ENCODE measurements around the gene PPP6R2. TPM values are rescaled to one million over a fixed set of nuclear protein-coding genes. Genes with fewer than 3 reads are reported as not detected.

PPP6R2 gene
- total RNA-seq, 2 donors from 2014 or later, result 58.7 to 81.2 TPM

DNA sequence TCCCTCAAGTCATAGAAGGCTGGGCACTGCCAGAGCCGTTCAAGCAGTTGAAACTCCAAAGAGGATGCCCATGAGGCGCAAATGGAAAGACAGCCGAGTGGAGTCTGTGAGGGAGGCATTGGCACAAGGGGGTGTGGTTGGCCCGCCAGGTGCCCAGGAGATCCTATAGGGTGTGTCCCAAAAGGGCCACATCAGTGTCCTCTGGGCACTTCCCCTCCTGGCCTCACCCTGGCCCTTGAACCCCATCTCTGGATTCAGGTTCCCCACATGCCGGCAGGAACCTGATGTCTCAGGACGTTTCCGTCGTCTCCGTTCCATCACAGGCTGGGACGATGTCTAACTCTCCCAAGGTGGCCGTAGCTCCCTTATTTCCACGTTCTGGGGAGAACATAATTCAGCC lies 77.5 kb downstream of the PPP6R2 start:
- DNase-seq, result no peak
- no peaks in the 10 kb centered on the region for H3K27me3 Mint-ChIP-seq (ENCODE audit: insufficient read depth)
- no peak overlapping the region for H3K9ac ChIP-seq (ENCODE audit: extremely low read depth, low read length, poor library complexity, severe bottlenecking)
- no peak overlapping the region for H3K4me3 ChIP-seq (ENCODE audit: low read length)
- WGBS, 2 experiments (ENCODE audit: insufficient coverage in 1 of 2, insufficient read length in 1 of 2), result 95 to 96% methylated on average over 10 to 12 of the region's 12 CpGs
- H3K36me3 ChIP-seq (ENCODE audit: control insufficient read depth, insufficient read depth, low read length), result peaks cover 82% of the 10 kb centered on the region
- no peak overlapping the region for H3K4me3 Mint-ChIP-seq
- no peaks in the 10 kb centered on the region for H3K9me3 ChIP-seq (ENCODE audit: control insufficient read depth, low read length)
- H3K4me1 Mint-ChIP-seq, result no peaks in the 10 kb centered on the region
- H3K27ac ChIP-seq (ENCODE audit: low read depth, low read length), result no peak overlapping the region
- no peaks in the 10 kb centered on the region for H3K27me3 ChIP-seq (ENCODE audit: control insufficient read depth, insufficient read depth, low read length, poor library complexity, severe bottlenecking)
- peaks cover 5% of the 10 kb centered on the region for H3K4me1 ChIP-seq (ENCODE audit: control insufficient read depth, insufficient read depth, low read length)
- H3K36me3 Mint-ChIP-seq (ENCODE audit: low read depth), result peaks cover 56% of the 10 kb centered on the region
- TF ChIP-seq, protein P1, sequence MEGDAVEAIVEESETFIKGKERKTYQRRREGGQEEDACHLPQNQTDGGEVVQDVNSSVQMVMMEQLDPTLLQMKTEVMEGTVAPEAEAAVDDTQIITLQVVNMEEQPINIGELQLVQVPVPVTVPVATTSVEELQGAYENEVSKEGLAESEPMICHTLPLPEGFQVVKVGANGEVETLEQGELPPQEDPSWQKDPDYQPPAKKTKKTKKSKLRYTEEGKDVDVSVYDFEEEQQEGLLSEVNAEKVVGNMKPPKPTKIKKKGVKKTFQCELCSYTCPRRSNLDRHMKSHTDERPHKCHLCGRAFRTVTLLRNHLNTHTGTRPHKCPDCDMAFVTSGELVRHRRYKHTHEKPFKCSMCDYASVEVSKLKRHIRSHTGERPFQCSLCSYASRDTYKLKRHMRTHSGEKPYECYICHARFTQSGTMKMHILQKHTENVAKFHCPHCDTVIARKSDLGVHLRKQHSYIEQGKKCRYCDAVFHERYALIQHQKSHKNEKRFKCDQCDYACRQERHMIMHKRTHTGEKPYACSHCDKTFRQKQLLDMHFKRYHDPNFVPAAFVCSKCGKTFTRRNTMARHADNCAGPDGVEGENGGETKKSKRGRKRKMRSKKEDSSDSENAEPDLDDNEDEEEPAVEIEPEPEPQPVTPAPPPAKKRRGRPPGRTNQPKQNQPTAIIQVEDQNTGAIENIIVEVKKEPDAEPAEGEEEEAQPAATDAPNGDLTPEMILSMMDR (conservative IDR thresholded peaks at IDR 0.05), result no peak
- H3K9me3 Mint-ChIP-seq, result no peaks in the 10 kb centered on the region
- H3K27ac Mint-ChIP-seq, result no peak overlapping the region

DNA sequence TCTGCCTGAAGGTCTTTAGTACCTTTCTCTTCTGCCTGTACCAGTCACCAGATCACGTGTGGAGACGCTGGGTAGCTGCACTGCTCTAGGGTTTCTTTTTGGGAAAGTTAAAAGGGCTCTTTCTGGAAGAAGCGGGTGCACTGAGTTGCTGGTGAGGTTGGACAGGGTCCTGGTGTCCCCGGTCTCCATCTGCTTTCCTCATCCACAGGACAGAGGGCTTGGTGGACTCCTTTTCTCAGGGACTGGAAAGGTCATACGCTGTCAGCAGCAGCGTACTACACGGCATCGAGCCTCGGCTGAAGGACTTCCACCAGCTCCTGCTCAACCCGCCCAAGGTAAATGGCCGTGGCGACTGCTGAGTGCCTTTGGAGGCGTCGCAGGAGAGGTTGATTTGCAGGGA lies 78.9 kb downstream of the PPP6R2 start:
- DNase-seq, result no peak
- Mint-ChIP-seq H3K27me3 (ENCODE audit: insufficient read depth) (no peaks in the 10 kb centered on the region), H3K27ac (no peak overlapping the region), H3K4me3 (no peak overlapping the region), H3K4me1 (no peaks in the 10 kb centered on the region), H3K36me3 (ENCODE audit: low read depth) (peaks cover 55% of the 10 kb centered on the region), H3K9me3 (no peaks in the 10 kb centered on the region)
- no peaks in the 10 kb centered on the region for H3K27me3 ChIP-seq (ENCODE audit: control insufficient read depth, insufficient read depth, low read length, poor library complexity, severe bottlenecking)
- H3K4me1 ChIP-seq (ENCODE audit: control insufficient read depth, insufficient read depth, low read length), result peaks cover 5% of the 10 kb centered on the region
- H3K9me3 ChIP-seq (ENCODE audit: control insufficient read depth, low read length), result no peaks in the 10 kb centered on the region
- peaks cover 80% of the 10 kb centered on the region for H3K36me3 ChIP-seq (ENCODE audit: control insufficient read depth, insufficient read depth, low read length)
- TF ChIP-seq, protein P1 (conservative IDR thresholded peaks at IDR 0.05), result no peak
- no peak overlapping the region for H3K4me3 ChIP-seq (ENCODE audit: low read length)
- no peak overlapping the region for H3K27ac ChIP-seq (ENCODE audit: low read depth, low read length)
- H3K9ac ChIP-seq (ENCODE audit: extremely low read depth, low read length, poor library complexity, severe bottlenecking), result no peak overlapping the region
- WGBS, 2 experiments (ENCODE audit: insufficient coverage in 1 of 2, insufficient read length in 1 of 2), result 96% methylated on average over 12 to 14 of the region's 14 CpGs

DNA sequence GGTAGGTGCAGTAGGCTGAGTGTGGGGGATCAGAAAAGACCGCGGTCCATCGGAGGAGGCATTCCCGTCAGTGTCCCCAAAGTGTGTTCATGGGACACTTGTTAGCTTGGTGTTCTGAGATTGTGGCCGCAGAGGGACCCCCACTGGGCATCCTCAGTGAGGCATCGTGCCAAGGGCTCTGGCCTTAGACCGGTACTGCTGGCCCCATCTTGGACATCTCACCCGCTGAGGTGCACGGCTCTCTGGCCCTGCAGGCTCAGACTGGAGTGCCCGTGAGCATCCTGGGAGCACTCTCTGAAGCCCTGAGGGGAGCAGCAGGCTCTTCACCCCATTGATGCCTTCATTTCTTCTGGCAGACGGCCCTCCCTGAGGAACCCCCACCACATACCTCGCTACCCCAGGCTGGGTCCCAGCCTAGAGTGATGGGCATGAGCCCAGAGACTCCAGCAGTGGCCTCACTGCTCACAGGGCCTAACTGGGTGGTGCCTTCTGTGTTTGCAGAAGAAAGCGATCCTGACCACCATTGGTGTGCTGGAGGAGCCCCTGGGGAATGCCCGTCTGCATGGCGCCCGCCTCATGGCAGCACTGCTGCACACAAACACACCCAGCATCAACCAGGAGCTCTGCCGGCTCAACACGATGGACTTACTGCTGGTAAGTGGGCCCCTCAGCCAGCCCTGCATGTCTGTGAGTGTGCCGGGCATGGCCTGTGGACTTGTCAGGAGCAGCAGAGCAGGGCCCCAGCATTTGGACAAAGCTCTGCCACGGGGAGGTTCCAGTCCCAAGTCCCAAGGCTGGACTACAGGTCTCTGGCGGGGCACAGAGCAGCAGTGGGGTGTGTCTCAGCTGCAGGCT lies 80.1 kb downstream of the PPP6R2 start:
- H3K36me3 Mint-ChIP-seq (ENCODE audit: low read depth), result peaks cover 61% of the 10 kb centered on the region
- H3K9me3 ChIP-seq (ENCODE audit: control insufficient read depth, low read length), result no peaks in the 10 kb centered on the region
- no peaks in the 10 kb centered on the region for H3K9me3 Mint-ChIP-seq
- no peak overlapping the region for H3K9ac ChIP-seq (ENCODE audit: extremely low read depth, low read length, poor library complexity, severe bottlenecking)
- peaks cover 78% of the 10 kb centered on the region for H3K36me3 ChIP-seq (ENCODE audit: control insufficient read depth, insufficient read depth, low read length)
- TF ChIP-seq, protein P1 (conservative IDR thresholded peaks at IDR 0.05), result no peak
- H3K4me3 ChIP-seq (ENCODE audit: low read length), result no peak overlapping the region
- peaks cover 5% of the 10 kb centered on the region for H3K4me1 ChIP-seq (ENCODE audit: control insufficient read depth, insufficient read depth, low read length)
- H3K27me3 Mint-ChIP-seq (ENCODE audit: insufficient read depth), result no peaks in the 10 kb centered on the region
- DNase-seq, result no peak
- no peak overlapping the region for H3K27ac ChIP-seq (ENCODE audit: low read depth, low read length)
- H3K4me3 Mint-ChIP-seq, result no peak overlapping the region
- WGBS, 2 experiments (ENCODE audit: insufficient coverage in 1 of 2, insufficient read length in 1 of 2), result 94 to 95% methylated on average over 15 to 21 of the region's 21 CpGs
- H3K4me1 Mint-ChIP-seq, result no peaks in the 10 kb centered on the region
- H3K27ac Mint-ChIP-seq, result no peak overlapping the region
- H3K27me3 ChIP-seq (ENCODE audit: control insufficient read depth, insufficient read depth, low read length, poor library complexity, severe bottlenecking), result no peaks in the 10 kb centered on the region

Data from endodermal cell (in vitro differentiated cells).